NOMO-1 treated with DMSO at 0.1 percent for 48 hours (cell line): Measurements from ENCODE around the gene SET.
"Not testable (repeated sequence)": the region's sequence is repeated elsewhere in the genome, so short reads cannot be mapped to it uniquely, and the experiment has no call there.

Source experiments
- DNase-seq: peaks from one replicate; lab custom pipeline; 2025; ENCODE audit not compliant: unreplicated experiment; lab: John Stamatoyannopoulos, UW

SET gene

GRCh38 chr9:128685636-128686489 lies 3.2 kb upstream of the SET start:
- DNase-seq = peak; percentile 41

GRCh38 chr9:128687453-128687852 lies 1.6 kb upstream of the SET start:
- DNase-seq = no peak

- DNase-seq = peak; percentile 50
Measured at GRCh38 chr9:128689293-128689774, 312 bp downstream of the SET start.

DNA sequence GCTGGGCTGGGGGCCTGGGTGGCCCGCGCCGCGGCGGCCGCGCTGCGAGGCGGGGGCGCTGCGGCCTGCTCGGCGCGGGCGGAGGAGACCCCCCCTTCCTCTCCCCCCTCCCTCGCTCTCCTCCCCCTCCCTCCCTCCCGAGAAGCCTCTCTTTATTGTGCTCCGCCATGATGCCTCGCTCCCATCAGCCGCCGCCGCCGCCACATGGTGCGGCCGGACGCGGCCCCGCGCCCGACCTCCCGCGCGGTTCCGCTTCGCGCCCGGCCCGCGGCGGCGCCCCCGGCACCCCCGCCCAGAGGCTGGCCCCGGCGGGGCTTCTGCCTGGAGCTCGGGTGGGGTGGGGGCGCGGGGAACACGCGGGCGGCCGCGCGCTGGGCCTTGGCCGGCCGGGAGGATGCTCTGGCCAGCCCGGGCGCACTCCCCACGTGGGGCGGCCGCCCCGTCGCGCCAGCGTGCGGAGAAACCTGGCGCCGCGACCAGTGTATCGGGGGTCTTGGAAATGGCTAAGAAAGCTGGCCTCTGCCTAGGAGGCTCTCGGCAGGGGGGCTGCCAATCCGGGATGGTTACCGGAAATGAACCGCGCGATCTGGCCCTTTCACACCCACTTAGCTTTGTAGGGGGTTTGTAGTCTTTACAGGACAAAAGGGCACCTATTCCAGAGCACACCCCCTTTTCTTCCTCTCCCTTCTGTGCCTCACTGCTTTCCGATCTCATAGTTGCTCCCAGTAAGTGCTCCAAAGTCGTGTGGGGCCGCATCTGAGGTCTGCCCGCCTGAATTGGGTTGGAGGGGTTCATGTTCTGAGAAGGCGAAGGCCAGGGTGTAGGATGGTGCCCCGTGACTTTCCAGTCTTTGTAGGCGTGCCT lies 1.0 kb downstream of the SET start:
- DNase-seq = no peak

DNA sequence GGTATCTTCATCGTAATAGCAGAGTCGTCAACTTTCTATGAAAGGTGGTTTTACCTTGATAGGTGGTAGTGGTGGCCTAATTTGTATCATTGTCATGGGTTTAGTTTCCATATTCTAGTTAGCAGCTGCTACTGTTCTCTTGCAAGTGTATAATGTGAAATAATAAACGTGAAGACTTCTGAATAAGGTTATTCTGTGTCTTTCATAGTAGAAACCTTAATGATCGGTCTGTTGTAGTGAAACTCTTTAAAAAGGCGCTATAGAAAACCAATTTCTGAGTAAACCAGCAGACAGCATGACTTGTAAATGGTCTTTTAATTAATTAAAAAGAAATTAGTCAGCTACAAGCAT lies 1.6 kb downstream of the SET start:
- DNase-seq = no peak

DNA sequence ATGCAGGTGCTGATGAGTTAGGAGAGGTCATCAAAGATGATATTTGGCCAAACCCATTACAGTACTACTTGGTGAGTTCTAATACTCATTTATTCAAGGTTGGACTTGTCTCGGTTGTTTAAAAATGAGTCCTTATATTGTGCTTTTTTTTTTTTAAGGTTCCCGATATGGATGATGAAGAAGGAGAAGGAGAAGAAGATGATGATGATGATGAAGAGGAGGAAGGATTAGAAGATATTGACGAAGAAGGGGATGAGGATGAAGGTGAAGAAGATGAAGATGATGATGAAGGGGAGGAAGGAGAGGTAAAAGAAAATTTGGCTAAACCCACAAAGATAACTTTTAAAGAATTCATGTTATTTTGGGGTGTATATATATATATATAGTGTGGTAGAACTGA lies 4.7 kb downstream of the SET start:
- not testable (repeated sequence) for DNase-seq

GRCh38 chr9:128694344-128694743 lies 5.3 kb downstream of the SET start:
- DNase-seq = no peak

DNA sequence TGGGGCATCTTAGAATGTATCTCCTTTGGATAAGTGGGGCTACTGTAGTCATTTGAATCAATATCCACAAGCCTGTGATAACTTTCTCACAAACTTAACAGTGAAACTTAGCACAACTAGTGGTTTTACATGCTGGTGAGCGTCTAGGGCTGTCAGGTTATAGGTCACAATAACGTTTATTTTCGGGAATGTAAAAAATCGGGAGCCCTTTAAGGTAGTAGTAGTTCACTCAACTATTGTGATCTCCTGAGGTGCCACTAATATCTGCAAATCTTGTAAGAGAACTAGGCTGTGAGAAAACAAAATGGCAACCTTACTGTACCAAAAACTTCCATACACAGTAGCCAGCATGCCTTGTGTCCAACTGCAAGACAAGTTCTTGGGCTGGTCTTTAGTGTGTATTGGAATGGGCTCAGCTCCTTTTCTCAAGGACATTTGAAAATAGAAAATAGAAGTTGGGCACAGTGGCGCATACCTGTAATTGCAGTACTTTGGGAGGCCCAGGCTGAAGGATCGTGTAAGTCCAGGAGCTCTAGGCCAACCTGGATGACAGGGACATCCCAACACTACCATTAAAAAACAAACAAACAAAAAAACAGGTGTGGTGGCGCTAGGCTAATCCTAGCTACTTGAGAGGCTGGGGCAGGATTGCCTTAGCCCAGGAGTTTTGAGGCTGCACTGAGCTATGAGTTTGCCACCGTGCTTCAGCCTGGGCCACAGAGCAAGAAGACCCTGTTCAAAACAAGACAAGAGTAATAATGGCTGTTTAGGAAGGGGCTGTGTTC lies 8.1 kb downstream of the SET start:
- DNase-seq = no peak

- DNase-seq = not testable (repeated sequence)
Measured at GRCh38 chr9:128699096-128699795, 10.2 kb downstream of the SET start.

DNA sequence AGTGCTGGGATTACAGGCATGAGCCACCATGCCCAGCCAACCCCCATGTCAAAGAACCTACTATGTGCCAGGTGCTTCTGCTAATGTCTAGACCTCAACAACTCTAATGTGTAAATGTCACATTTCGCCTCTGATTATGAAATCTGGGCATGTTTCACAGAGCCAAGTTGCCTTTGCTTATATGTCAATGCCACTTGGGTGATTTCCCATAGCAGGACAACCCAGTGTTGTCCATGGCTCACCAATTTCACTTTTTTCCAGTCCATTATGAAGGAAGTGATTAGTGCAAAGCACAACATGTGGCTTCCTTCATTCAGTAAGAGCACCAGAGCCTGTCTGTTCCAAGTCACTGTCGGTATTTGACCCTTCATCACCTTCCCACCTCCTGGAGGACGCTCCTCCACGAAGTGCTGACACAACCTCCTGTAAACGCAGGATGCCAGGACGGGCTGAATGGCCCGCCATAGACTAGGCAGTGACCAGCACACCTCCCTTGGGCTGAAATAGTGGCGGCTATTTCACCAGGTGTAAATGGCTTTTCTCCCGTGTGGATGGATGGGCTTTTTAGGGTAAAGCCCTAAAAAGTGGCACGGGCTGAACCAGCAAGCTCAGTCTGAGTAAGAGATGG lies 12.3 kb downstream of the SET start:
- no peak for DNase-seq

GRCh38 chr9:128702445-128702948 lies 13.5 kb downstream of the SET start, which contains the start of gene PKN3:
Gene PKN3, plus strand, starts transcription at chr9:128702503. Its CDS starts 413 bp downstream, at chr9:128702916.
- peak; percentile 84 for DNase-seq

- no peak for DNase-seq
Measured at GRCh38 chr9:128702949-128703615, 14.1 kb downstream of the SET start.

DNA sequence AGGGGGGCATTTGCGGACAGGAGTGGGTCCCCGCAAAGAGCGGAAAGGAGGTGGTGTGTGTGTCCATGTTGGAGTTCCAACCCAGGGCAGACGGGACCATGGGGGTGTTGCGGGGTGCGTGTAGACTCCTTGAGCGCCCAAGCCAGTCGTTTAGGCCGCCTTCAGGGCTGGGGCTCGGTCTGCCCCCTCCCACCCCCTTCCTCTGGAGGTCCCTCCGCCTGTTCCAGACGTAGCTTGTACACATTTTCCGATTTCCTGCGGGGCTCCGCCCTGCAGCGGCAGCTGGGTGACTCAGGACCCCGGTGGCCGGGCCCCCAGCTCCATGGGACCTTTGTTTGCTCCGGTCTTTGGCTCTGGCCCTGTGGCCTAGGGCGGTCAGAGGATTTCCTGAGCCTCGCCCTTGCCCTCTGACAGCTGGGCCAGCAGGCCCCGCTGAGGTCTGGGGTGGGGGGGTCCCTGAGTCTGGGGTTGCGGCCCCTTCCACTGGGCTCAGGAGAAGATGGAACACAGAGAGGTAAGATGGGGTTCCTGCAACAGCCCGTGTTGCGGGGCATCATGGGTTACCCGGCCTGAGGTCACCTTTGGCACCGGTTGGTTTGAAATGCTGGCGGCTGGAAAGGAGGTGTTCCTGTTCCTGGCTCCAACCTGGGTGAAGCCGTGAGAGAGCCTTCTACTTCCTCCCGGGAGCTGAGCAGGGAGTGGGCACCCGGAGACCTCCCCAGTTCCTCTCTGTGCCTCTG lies 14.8 kb downstream of the SET start:
- DNase-seq = no peak

DNA sequence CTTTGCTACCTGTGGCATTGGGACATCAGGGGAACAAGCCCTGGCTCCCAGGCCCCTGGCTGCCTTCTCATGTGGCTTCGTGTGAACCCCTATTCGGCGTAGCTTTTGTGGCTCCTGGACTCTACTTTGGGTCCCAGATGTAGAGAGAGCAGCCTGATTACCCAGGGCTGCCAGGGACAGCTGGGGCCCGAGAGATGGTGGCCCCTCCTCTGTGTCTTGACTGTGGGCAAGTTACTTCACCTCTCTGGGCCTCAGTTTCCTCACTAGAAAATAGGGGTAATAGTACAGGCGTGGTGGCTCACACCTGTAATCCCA lies 15.3 kb downstream of the SET start:
- DNase-seq = no peak

GRCh38 chr9:128705051-128705965 lies 16.3 kb downstream of the SET start:
- DNase-seq = no peak

- no peak for DNase-seq
Measured at GRCh38 chr9:128706045-128706444, 17.0 kb downstream of the SET start.

GRCh38 chr9:128706671-128707381 lies 17.8 kb downstream of the SET start:
- no peak for DNase-seq
